Endodermal cell (in vitro differentiated cells): ENCODE measurements around the gene DMRT3. TPM values are rescaled to one million over a fixed set of nuclear protein-coding genes. Genes with fewer than 3 reads are reported as not detected.

Experiments used
- DNase-seq: peaks from one replicate; pipeline ENCODE4 v3.0.0-alpha.2; 2017
- H3K27ac ChIP-seq: 2 replicates; pipeline ENCODE4 v1.5.1; 2013; ENCODE audit warnings: mild to moderate bottlenecking, low read depth, low read length, moderate library complexity
- H3K27me3 ChIP-seq: 2 replicates; pipeline ENCODE4 v1.6.1; 2013; ENCODE audit warnings: mild to moderate bottlenecking, low read length, moderate library complexity; ENCODE audit not compliant: insufficient read depth, control insufficient read depth, poor library complexity, severe bottlenecking
- H3K36me3 ChIP-seq: 2 replicates; pipeline ENCODE4 v1.7.0; 2013; ENCODE audit warnings: mild to moderate bottlenecking, low read length, moderate library complexity; ENCODE audit not compliant: control insufficient read depth, insufficient read depth
- H3K4me1 ChIP-seq: one replicate; pipeline ENCODE4 v1.7.0; 2013; ENCODE audit warnings: low read length; ENCODE audit not compliant: control insufficient read depth, insufficient read depth
- H3K4me3 ChIP-seq: 2 replicates; pipeline ENCODE4 v1.5.1; 2013; ENCODE audit warnings: mild to moderate bottlenecking, low read length, moderate library complexity
- H3K9ac ChIP-seq: 2 replicates; pipeline ENCODE4 v1.6.1; 2013; ENCODE audit warnings: mild to moderate bottlenecking, low read length, moderate library complexity; ENCODE audit not compliant: poor library complexity, severe bottlenecking; ENCODE audit errors: extremely low read depth
- H3K9me3 ChIP-seq: 2 replicates; pipeline ENCODE4 v1.6.1; 2013; ENCODE audit warnings: mild to moderate bottlenecking, low read length, moderate library complexity; ENCODE audit not compliant: control insufficient read depth
- H3K27ac Mint-ChIP-seq: 2 replicates; pipeline ENCODE4 v1.8.0; 2020; ENCODE audit warnings: mixed read lengths
- H3K27me3 Mint-ChIP-seq: 2 replicates; pipeline ENCODE4 v1.8.0; 2021; ENCODE audit warnings: mild to moderate bottlenecking, mixed read lengths; ENCODE audit not compliant: insufficient read depth
- H3K36me3 Mint-ChIP-seq: 2 replicates; pipeline ENCODE4 v1.8.0; 2020; ENCODE audit warnings: low read depth, mixed read lengths
- H3K4me1 Mint-ChIP-seq: 2 replicates; pipeline ENCODE4 v1.8.0; 2020; ENCODE audit warnings: mixed read lengths
- H3K4me3 Mint-ChIP-seq: 2 replicates; pipeline ENCODE4 v1.8.0; 2020; ENCODE audit warnings: mild to moderate bottlenecking, moderate library complexity, mixed read lengths
- H3K9me3 Mint-ChIP-seq: 2 replicates; pipeline ENCODE4 v1.8.0; 2020; ENCODE audit warnings: mild to moderate bottlenecking, mixed read lengths
- CTCF ChIP-seq: fragments of 200-600 bp; sonication (generic); conservative IDR thresholded peaks from 2 replicates; pipeline ENCODE4 v1.5.0; 2021; ENCODE audit warnings: antibody characterized with exemption, mild to moderate bottlenecking
- WGBS, 2 experiments: methylation state at CpG; one replicate each; pipeline versions ENCODE4 v1.1.5 to v1.1.7; 2013; ENCODE audit warnings: missing lambda C conversion rate in 2 of 2, mixed read lengths in 1 of 2; ENCODE audit not compliant: insufficient coverage in 1 of 2, insufficient read length in 1 of 2; 5-methylcytosine and 5-hydroxymethylcytosine counted together
- total RNA-seq, 2 donors: library from RNA; stranded (reverse); fragmentation: NEBNext Ultra II Directional in 1 of 2; extraction: Animal tissue kit (Norgen Biotek cat#: 25700) in 1 of 2; gene quantifications; 2 replicates in 1 of 2; 3 replicates in 1 of 2; pipeline ENCODE4 v1.2.1, GENCODE V29; 2021

Gene DMRT3
- total RNA-seq, 2 donors from 2014 or later: not detected

- DNase-seq: no peak
- Mint-ChIP-seq H3K27me3 (peaks cover 94% of the 10 kb centered on the region), H3K27ac (no peak overlapping the region), H3K36me3 (no peaks in the 10 kb centered on the region), H3K4me3 (peak overlapping the region; percentile 44), H3K4me1 (peaks cover 30% of the 10 kb centered on the region), H3K9me3 (no peaks in the 10 kb centered on the region)
- no peak for TF ChIP-seq CTCF
- WGBS, 2 experiments: 26 to 32% methylated on average over 10 to 19 of the region's 19 CpGs
- H3K4me1 ChIP-seq: peaks cover 11% of the 10 kb centered on the region
- peaks cover 99% of the 10 kb centered on the region for H3K27me3 ChIP-seq
- H3K27ac ChIP-seq: no peak overlapping the region
- no peaks in the 10 kb centered on the region for H3K9me3 ChIP-seq
- no peaks in the 10 kb centered on the region for H3K36me3 ChIP-seq
- no peak overlapping the region for H3K9ac ChIP-seq
- no peak overlapping the region for H3K4me3 ChIP-seq
Measured at GRCh38 chr9:977838-978830, 1.7 kb downstream of the DMRT3 start.

- no peaks in the 10 kb centered on the region for H3K36me3 Mint-ChIP-seq
- Histone ChIP-seq H3K9ac (no peak overlapping the region), H3K4me3 (no peak overlapping the region), H3K27me3 (peaks cover 99% of the 10 kb centered on the region), H3K9me3 (no peaks in the 10 kb centered on the region), H3K27ac (no peak overlapping the region), H3K36me3 (no peaks in the 10 kb centered on the region), H3K4me1 (peaks cover under 1% of the 10 kb centered on the region)
- 0 to 24% methylated on average over 1 to 2 of the region's 2 CpGs for WGBS, 2 experiments
- H3K9me3 Mint-ChIP-seq: no peaks in the 10 kb centered on the region
- no peak for DNase-seq
- H3K27ac Mint-ChIP-seq: no peak overlapping the region
- peaks cover 94% of the 10 kb centered on the region for H3K27me3 Mint-ChIP-seq
- H3K4me3 Mint-ChIP-seq: no peak overlapping the region
- TF ChIP-seq CTCF: no peak
- peaks cover 13% of the 10 kb centered on the region for H3K4me1 Mint-ChIP-seq
Measured at GRCh38 chr9:979983-980382, 3.5 kb downstream of the DMRT3 start.

GRCh38 chr9:980640-981039 is 4.2 kb downstream of the DMRT3 start:
- no peak for DNase-seq
- no peak overlapping the region for H3K9ac ChIP-seq
- no peaks in the 10 kb centered on the region for H3K4me1 ChIP-seq
- H3K27me3 ChIP-seq: peaks cover 99% of the 10 kb centered on the region
- no peak for TF ChIP-seq CTCF
- H3K4me3 ChIP-seq: no peak overlapping the region
- no peak overlapping the region for H3K27ac ChIP-seq
- no peaks in the 10 kb centered on the region for H3K9me3 ChIP-seq
- no peaks in the 10 kb centered on the region for H3K36me3 ChIP-seq
- H3K27ac Mint-ChIP-seq: no peak overlapping the region
- no peak overlapping the region for H3K4me3 Mint-ChIP-seq
- WGBS, 2 experiments: 17 to 48% methylated on average over 2 to 4 of the region's 4 CpGs
- H3K36me3 Mint-ChIP-seq: no peaks in the 10 kb centered on the region
- H3K9me3 Mint-ChIP-seq: no peaks in the 10 kb centered on the region
- peaks cover 93% of the 10 kb centered on the region for H3K27me3 Mint-ChIP-seq
- peaks cover 7% of the 10 kb centered on the region for H3K4me1 Mint-ChIP-seq
